OCI-LY1 (cell line): ENCODE measurements around the gene PROK2.

ENCODE experiments used
- EZH2 ChIP-seq: fragments of 200-600 bp; sonication (generic), shearing (Covaris generic); IDR thresholded peaks from 2 replicates; pipeline ENCODE4 v1.8.0; 2017; ENCODE audit warnings: borderline replicate concordance, mixed run types, mild to moderate bottlenecking, antibody characterized with exemption, low read length, moderate library complexity, mixed read lengths
- TF ChIP-seq, protein P1 (sequence below): fragments of 200-600 bp; sonication (generic), shearing (Covaris generic); IDR thresholded peaks from 2 replicates; pipeline ENCODE4 v1.5.1; 2017; ENCODE audit warnings: mild to moderate bottlenecking, antibody characterized with exemption, low read length, moderate library complexity, mixed read lengths

GRCh38 chr3:71786551-71786950, 1.6 kb upstream of the PROK2 start:
- TF ChIP-seq, protein P1, sequence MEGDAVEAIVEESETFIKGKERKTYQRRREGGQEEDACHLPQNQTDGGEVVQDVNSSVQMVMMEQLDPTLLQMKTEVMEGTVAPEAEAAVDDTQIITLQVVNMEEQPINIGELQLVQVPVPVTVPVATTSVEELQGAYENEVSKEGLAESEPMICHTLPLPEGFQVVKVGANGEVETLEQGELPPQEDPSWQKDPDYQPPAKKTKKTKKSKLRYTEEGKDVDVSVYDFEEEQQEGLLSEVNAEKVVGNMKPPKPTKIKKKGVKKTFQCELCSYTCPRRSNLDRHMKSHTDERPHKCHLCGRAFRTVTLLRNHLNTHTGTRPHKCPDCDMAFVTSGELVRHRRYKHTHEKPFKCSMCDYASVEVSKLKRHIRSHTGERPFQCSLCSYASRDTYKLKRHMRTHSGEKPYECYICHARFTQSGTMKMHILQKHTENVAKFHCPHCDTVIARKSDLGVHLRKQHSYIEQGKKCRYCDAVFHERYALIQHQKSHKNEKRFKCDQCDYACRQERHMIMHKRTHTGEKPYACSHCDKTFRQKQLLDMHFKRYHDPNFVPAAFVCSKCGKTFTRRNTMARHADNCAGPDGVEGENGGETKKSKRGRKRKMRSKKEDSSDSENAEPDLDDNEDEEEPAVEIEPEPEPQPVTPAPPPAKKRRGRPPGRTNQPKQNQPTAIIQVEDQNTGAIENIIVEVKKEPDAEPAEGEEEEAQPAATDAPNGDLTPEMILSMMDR = no peak
- TF ChIP-seq EZH2 = no peak
